ENCODE data around the gene CLIC1.

CLIC1 gene

DNA sequence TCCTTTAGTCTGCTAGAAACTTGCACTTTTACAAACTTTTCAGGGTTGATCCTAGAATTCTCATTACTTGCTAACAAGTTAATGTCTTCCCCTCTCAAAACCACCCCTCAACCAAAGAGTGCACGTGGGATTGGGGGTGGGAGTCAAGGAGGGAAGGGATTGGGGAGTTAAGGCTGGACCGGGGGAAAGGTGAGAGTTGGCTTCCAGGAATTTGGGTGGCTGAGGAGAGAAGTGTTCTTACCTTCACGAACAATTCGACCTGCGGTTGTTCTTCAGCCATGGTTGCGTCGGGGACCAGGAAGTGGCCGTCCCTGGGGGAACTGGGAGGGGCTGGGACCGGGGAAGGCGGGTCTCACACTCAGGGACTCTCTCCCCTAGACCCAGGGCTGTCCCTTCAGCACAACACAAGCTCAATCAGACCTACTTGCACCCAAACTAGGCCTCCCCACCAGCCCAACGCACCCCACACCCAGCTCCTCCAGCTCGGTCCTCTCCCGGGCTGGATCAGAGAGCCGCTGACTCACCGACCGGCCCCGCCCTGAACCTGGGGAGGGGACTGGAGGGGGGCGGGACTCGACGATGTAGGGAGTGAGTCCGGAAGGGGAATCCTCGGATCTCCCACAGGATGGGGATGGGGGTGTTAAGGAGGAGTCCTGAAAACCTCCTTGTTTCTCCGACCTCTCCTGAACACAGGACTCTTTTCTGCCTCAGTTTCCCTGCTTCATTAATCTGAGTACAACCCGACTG lies at the start of gene CLIC1:
CLIC1 (minus strand) TSS at position 510 of the 747 bp plus-strand sequence; CDS start at position 280, 230 bp downstream.
- DNase-seq: peak; percentile 72

DNA sequence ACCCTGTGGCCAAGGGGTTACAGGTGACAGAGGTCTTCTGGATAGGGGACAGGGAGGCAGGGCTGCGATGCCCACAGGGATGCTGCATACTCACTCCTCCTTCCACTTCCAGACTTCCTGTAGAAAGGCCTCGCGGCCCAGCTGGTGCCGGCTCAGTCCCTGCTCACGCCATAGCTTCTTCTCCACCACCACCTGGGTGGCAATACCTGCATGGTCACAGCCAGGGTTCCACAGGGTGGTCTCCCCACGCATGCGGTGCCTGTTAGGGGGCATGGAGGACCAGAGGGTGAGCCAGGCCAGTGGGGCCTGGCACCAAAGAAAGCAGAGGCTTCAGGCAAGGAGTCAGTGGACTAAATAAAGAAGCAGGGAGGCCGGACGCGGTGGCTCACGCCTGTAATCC lies 49.1 kb upstream of the CLIC1 start:
- no peak for DNase-seq

- no peak for DNase-seq
These were observed 48.0 kb upstream of the CLIC1 start for GRCh38 chr6:31784098-31784925.

DNA sequence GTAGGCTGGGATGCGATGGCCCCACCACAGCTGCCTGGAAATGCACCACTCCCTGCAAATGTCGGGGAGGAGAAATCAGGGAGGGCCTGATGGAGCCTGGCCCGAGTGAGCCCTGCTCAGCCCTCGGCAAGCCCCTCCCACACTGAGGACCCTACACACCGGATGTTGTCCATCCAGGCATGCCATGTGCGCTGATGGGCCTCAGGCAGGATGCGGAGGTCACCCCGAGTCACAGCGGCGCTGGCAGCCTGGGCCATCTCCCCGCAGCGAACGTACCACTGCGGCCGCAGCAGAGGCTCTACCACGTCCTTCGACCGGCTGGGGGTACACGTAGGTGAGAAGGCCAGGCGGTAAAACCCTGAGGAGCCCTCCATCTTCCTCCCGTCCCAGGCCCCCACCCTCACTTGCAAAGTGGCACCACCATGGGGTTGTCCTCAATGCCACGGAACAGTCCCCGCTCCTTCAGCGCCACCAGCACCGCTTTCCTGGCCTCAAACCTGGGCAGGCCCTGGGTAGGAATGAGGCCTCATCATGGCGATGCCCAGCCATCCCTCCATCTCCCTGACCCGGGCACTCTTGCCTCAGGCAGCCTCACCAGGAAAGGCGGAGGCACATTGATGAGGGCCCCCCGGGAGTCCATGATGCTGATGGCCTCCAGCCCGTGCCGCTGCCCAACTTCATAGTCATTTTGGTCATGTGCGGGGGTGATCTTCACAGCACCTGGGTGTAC lies 46.0 kb upstream of the CLIC1 start:
- no peak for DNase-seq

- DNase-seq: no peak
These were observed 45.2 kb upstream of the CLIC1 start for GRCh38 chr6:31781244-31782125.

- DNase-seq: no peak
These were observed 44.3 kb upstream of the CLIC1 start for GRCh38 chr6:31780507-31781243.

- no peak for DNase-seq
These were observed 43.6 kb upstream of the CLIC1 start for GRCh38 chr6:31779908-31780307.

- no peak for DNase-seq
These were observed 42.9 kb upstream of the CLIC1 start for GRCh38 chr6:31778999-31779885.

DNA sequence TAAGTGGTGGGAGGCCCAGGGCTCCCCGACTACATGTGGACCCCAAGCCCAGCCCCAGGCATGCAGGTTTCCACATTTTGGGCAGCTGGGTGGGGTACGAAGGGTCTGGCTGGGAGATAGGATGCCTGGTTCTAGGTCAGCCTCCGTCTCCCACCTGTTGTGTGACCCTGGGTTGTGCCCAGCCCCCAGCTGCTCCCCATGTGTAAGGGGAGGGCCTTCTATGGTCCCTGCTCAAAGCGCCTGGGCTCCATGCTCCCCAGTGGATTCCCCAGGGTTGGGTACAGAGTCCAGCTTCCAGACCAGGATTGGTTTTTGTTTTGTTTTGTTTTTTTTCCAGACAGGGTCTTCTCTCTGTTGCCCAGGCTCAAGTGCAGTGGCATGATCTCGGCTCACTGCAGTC lies 41.9 kb upstream of the CLIC1 start:
- no peak for DNase-seq

DNA sequence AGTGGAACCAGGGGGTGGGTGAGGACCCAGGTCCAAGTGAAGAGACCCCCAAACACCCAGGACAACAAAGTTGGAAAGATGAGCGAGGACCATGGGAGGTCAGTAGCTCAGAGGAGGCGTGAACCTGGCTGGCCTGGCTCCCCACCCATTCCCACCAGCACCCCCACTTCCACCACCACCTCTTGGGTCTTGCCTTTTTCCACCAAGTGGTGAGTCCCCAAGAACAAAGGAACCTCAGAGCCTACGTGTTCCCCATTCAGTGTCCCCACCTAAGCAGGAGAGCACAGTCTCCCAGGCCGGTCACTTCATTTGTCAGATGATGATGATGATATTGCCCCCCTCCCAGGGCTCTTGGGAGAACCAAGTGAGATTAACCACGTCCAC lies 41.3 kb upstream of the CLIC1 start:
- DNase-seq: no peak

GRCh38 chr6:31776989-31777666 lies 40.8 kb upstream of the CLIC1 start, which contains the start of gene VWA7:
TSS of gene VWA7 (minus strand) at chr6:31777328. CDS start at chr6:31776779, 549 bp downstream.
- DNase-seq: no peak

- DNase-seq: no peak
These were observed 40.2 kb upstream of the CLIC1 start for GRCh38 chr6:31776485-31776988.

DNA sequence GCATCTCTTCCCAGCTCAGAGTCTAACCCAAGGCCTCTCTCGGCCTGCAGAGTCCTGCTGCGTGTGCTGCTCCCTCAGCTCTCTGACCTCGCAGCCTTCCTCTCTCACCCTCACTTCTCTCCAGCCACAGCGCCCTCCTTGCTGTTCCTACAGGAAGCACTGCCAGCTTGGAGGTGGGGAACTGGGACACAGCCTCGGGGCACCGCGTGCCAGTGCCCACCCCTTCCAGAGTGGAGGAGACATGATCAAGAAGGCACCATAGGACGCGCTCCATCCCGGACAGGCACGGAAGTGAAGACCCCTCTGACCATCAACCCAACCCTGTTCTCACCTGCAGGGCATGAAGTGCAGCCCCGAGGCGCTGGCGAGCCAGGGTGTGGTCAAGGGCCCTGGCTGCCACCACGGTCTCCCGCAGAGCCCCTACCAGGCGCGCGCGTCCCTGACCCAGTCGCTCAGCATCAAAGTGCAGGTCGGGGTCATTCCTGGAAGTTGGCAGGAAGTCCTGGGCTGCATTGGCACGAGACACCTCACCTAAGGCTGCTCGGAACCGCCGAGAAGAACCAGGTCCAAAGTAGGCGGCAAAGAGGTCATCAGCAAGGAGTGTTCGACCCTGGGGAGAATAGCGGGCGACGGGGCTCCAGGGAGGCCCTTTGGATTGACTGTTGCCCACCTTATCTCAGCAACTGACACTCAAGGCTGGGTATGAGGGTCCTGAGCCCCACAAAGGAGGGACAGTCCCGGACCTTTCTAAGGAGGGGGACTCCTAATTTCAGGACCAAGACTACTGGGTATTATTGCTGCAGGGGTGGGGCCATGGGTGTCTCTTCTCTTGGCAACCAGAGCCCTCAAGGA lies 39.5 kb upstream of the CLIC1 start:
- DNase-seq: no peak

DNA sequence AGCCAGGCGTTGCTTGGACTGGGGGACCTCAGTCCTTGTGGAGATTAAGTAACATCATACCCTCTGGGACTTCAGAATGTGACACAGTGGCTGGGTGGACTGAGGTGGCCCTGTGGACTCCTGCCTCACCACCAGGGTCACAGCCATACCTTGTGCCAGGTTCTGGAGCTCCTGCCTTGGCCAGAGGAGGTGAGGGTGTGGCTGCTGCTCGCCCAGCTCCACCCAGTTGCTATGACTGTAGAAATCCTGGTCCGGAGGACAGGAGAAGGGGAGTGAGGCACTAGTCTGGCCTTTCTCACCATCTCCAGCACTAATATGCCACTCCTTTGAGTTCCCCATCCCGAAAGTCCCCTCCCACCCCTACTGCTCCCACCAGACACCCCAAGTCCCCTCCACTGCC lies 38.9 kb upstream of the CLIC1 start:
- no peak for DNase-seq

- no peak for DNase-seq
These were observed 35.6 kb upstream of the CLIC1 start for GRCh38 chr6:31771992-31772358.

DNA sequence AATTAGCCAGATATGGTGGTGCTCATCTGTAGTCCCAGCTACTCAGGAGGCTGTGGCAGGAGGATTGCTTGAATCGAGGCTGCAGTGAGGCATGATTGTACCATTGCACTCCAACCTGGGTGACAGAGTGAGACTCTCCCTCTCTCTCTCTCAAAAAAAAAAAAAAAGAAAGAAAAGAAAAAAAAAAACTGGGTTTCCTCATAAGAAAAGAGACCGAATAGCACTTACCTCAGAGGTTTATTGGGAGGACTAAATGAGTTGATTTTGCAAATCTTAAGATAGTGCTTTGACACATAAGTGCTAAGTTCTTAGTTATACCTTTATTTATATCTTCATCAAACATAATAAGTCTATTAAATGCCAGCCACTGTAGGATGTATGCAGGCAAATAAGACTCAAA lies 34.5 kb upstream of the CLIC1 start:
- no peak for DNase-seq

GRCh38 chr6:31769684-31770371 lies 33.5 kb upstream of the CLIC1 start:
- peak; percentile 29 for DNase-seq
